GM06990 (cell line): ENCODE measurements around the gene CELF2.
"Not testable (repeated sequence)": the region's sequence is repeated elsewhere in the genome, so short reads cannot be mapped to it uniquely, and the experiment has no call there.

Experiments used
- DNase-seq: peaks from one replicate; pipeline ENCODE4 v3.0.0-alpha.2; 2011; ENCODE audit not compliant: insufficient read length; ENCODE audit errors: extremely low read depth
- H3K27me3 ChIP-seq: replicated peaks from 2 replicates; pipeline ENCODE4 v1.6.0; 2011; ENCODE audit warnings: low read length; ENCODE audit not compliant: control insufficient read depth, insufficient read depth
- H3K36me3 ChIP-seq: 2 replicates; pipeline ENCODE4 v1.5.1; 2011; ENCODE audit warnings: low read length; ENCODE audit not compliant: control insufficient read depth, insufficient read depth
- H3K4me3 ChIP-seq: replicated peaks from 2 replicates; pipeline ENCODE4 v1.5.1; 2011; ENCODE audit warnings: low read depth, mild to moderate bottlenecking, control low read depth, low read length
- CTCF ChIP-seq: IDR thresholded peaks from 2 replicates; pipeline ENCODE4 v1.5.1; 2011; ENCODE audit warnings: low read length, control low read depth, mild to moderate bottlenecking, inconsistent platforms; ENCODE audit not compliant: insufficient read depth, poor library complexity, severe bottlenecking

CELF2 gene

GRCh38 chr10:11116817-11117216, 99.1 kb downstream of the CELF2 start:
- no peak for DNase-seq
- Histone ChIP-seq H3K27me3 (no peaks in the 10 kb centered on the region; the same call in 1 of the 2 replicates), H3K4me3 (no peak overlapping the region), H3K36me3 (no peaks in the 10 kb centered on the region)
- TF ChIP-seq CTCF: no peak

- Histone ChIP-seq H3K4me3 (no peak overlapping the region), H3K36me3 (no peaks in the 10 kb centered on the region), H3K27me3 (no peaks in the 10 kb centered on the region; the same call in 1 of the 2 replicates)
- no peak for TF ChIP-seq CTCF
- no peak for DNase-seq
These were observed 101.0 kb downstream of the CELF2 start for GRCh38 chr10:11118686-11119085.

GRCh38 chr10:11119843-11120242, 102.2 kb downstream of the CELF2 start:
- no peaks in the 10 kb centered on the region for H3K36me3 ChIP-seq
- no peak for TF ChIP-seq CTCF
- no peak overlapping the region for H3K4me3 ChIP-seq
- no peaks in the 10 kb centered on the region; the same call in 1 of the 2 replicates for H3K27me3 ChIP-seq
- DNase-seq: no peak

- no peak overlapping the region for H3K4me3 ChIP-seq
- no peak for TF ChIP-seq CTCF
- DNase-seq: no peak
- H3K27me3 ChIP-seq: no peaks in the 10 kb centered on the region; the same call in 1 of the 2 replicates
- no peaks in the 10 kb centered on the region for H3K36me3 ChIP-seq
These were observed 103.0 kb downstream of the CELF2 start for GRCh38 chr10:11120711-11121110.

- H3K36me3 ChIP-seq, DNase-seq, H3K27me3 ChIP-seq, H3K4me3 ChIP-seq: not testable (repeated sequence)
These were observed 106.2 kb downstream of the CELF2 start for GRCh38 chr10:11123892-11124291.

GRCh38 chr10:11125004-11125403, 107.3 kb downstream of the CELF2 start:
- TF ChIP-seq CTCF: no peak
- no peaks in the 10 kb centered on the region; the same call in 1 of the 2 replicates for H3K27me3 ChIP-seq
- DNase-seq: no peak

GRCh38 chr10:11127017-11127416, 109.3 kb downstream of the CELF2 start:
- DNase-seq, H3K36me3 ChIP-seq, H3K4me3 ChIP-seq, H3K27me3 ChIP-seq: not testable (repeated sequence)

More at GRCh38 chr10:11125004-11125403, 107.3 kb downstream of the CELF2 start:
- Histone ChIP-seq H3K36me3 (no peaks in the 10 kb centered on the region), H3K4me3 (no peak overlapping the region)
